GM19043 (cell line): Measurements from ENCODE around the gene MYO5B.

ENCODE experiments used
- ATAC-seq: cut with Tn5 transposase; IDR thresholded peaks from one replicate; pipeline ENCODE4 v1.9.1; 2021; ENCODE audit warnings: low read depth; ENCODE audit not compliant: unreplicated experiment

Gene MYO5B

DNA sequence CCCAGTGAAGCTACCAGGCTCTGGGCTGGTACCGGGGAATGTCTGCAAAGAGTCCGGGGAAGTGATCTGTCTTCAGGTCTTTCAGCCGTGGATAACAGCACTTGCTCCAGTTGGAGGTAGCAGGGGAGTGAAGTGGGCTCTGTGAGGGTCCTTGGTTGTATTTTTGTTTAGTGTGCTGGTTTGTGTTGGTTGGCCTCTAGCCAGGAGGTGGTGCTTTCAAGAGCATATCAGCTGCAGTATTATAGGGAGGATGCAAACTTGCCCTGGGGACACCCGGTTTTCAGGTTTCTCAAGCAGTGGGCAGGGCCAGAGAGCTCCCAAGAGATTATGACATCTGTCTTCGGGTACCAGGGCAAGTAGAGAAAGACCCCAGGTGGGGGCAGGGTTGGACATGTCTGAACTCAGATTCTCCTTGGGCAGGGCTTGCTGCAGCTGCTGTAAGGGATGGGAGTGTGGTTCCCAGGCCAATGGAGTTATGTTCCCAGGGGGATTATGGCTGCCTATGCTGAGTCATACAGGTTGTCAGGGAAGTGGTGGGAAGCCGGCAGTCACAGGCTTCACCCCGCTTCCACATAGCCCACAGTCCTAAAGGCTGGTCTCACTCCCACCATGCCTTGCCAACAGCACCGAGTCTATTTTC, 416.0 kb downstream of the MYO5B start:
- ATAC-seq, result no peak
